K562 (cell line): ENCODE data around the gene ZNF641. TPM values are rescaled to one million over a fixed set of nuclear protein-coding genes. Genes with fewer than 3 reads are reported as not detected.

Source experiments
- CCNT2 ChIP-seq: IDR thresholded peaks from 2 replicates; pipeline ENCODE4 v1.6.1; 2011; ENCODE audit warnings: borderline replicate concordance, low read depth, mild to moderate bottlenecking, moderate library complexity, mixed read lengths, low read length; ENCODE audit not compliant: insufficient read length; ENCODE audit errors: extremely low read depth
- CXXC5 ChIP-seq: fragments of 250-450 bp; sonication (Bioruptor Pico); IDR thresholded peaks from 2 replicates; pipeline ENCODE4 v1.8.0; 2022; ENCODE audit warnings: inconsistent platforms, mild to moderate bottlenecking, moderate library complexity
- ELF1 ChIP-seq: fragments of 200-800 bp; sonication (Bioruptor generic); IDR thresholded peaks from 2 replicates; pipeline ENCODE4 v1.6.1; 2016; ENCODE audit warnings: missing genetic modification characterization, missing compliant biosample characterization
- ETV1 ChIP-seq: fragments of 450-650 bp; conservative IDR thresholded peaks from 2 replicates; pipeline ENCODE4 v1.6.1; 2016; ENCODE audit warnings: missing genetic modification characterization, control low read depth, low read depth, missing compliant biosample characterization
- GABPB1 ChIP-seq: sonication (generic); formaldehyde crosslinking; IDR thresholded peaks from 2 replicates; pipeline ENCODE4 v1.8.0; 2022; ENCODE audit warnings: mild to moderate bottlenecking, missing genetic modification reagents
- KAT7 ChIP-seq: sonication (generic); formaldehyde crosslinking; IDR thresholded peaks from 2 replicates; pipeline ENCODE4 v1.8.0; 2022; ENCODE audit warnings: missing genetic modification reagents, mild to moderate bottlenecking, borderline replicate concordance
- KLF6 ChIP-seq: fragments of 250-450 bp; sonication (Bioruptor Pico); IDR thresholded peaks from 2 replicates; pipeline ENCODE4 v1.4.0; 2020; ENCODE audit warnings: mild to moderate bottlenecking, moderate library complexity, borderline replicate concordance
- PCBP1 ChIP-seq: fragments of 200-400 bp; formaldehyde crosslinking; IDR thresholded peaks from 2 replicates; pipeline ENCODE4 v1.6.1; 2018; ENCODE audit warnings: mild to moderate bottlenecking, low read depth, low read length; ENCODE audit not compliant: poor library complexity, severe bottlenecking
- POLR2H ChIP-seq: IDR thresholded peaks from 2 replicates; pipeline ENCODE4 v1.6.1; 2016; ENCODE audit warnings: missing genetic modification characterization, low read depth, mild to moderate bottlenecking, control low read depth, missing compliant biosample characterization, moderate library complexity
- RB1 ChIP-seq: fragments of 450-650 bp; IDR thresholded peaks from 2 replicates; pipeline ENCODE4 v1.6.1; 2017; ENCODE audit warnings: low read depth, mild to moderate bottlenecking
- SIN3A ChIP-seq, 2 experiments: fragments of 150-350 bp in 1 of 2; IDR thresholded peaks; 2 replicates each; pipeline ENCODE4 v1.6.1; 2011 to 2016; ENCODE audit warnings: borderline replicate concordance in 2 of 2, low read depth in 2 of 2, low read length in 2 of 2, mild to moderate bottlenecking in 2 of 2, moderate library complexity in 2 of 2; ENCODE audit not compliant: control insufficient read depth in 1 of 2
- SPI1 ChIP-seq: IDR thresholded peaks from 2 replicates; pipeline ENCODE4 v1.6.1; 2011; ENCODE audit warnings: low read depth, low read length, control low read depth, borderline replicate concordance
- TCF3 ChIP-seq: sonication (generic); formaldehyde crosslinking; IDR thresholded peaks from 2 replicates; pipeline ENCODE4 v1.4.0; 2020; ENCODE audit warnings: mild to moderate bottlenecking, missing genetic modification reagents
- ZNF165 ChIP-seq: fragments of 250-450 bp; sonication (Bioruptor Pico); IDR thresholded peaks from 2 replicates; pipeline ENCODE4 v1.4.0; 2020; ENCODE audit warnings: borderline replicate concordance
- ZNF639 ChIP-seq, 2 experiments: fragments of 200-800 bp in 1 of 2; sonication (Bioruptor generic) in 1 of 2; sonication (generic) in 1 of 2; formaldehyde crosslinking in 1 of 2; IDR thresholded peaks in 1 of 2; conservative IDR thresholded peaks in 1 of 2; 2 replicates each; pipeline versions ENCODE4 v1.5.0 to v1.6.1; 2016 to 2020; ENCODE audit warnings: missing compliant biosample characterization in 1 of 2, missing genetic modification characterization in 1 of 2, missing genetic modification reagents in 1 of 2
- polyA plus RNA-seq, 8 experiments: library from polyadenylated mRNA; depleted of rRNA in 4 of 8; stranded (reverse) in 5 of 8; unstranded in 3 of 8; fragments of >200 nt; fragmentation: Nextera tagmentation in 2 of 8; fragmentation: Illumina TruSeq in 1 of 8; extraction: Ambion mirVana in 2 of 8; extraction: Trizol in 1 of 8; gene quantifications; 2 replicates each; pipeline versions ENCODE4 v1.2.1 to v1.2.3, GENCODE V29; 2011 to 2014; ENCODE audit warnings: inconsistent platforms in 1 of 8, missing spikeins in 1 of 8
- total RNA-seq, 7 experiments: library from RNA; depleted of rRNA in 6 of 7; stranded (reverse); fragments of >200 nt in 6 of 7; fragmentation: Illumina TruSeq in 2 of 7; extraction: Trizol in 2 of 7; gene quantifications; 2 replicates each; pipeline versions ENCODE4 v1.2.1 to v1.2.3, GENCODE V29; 2011 to 2021; ENCODE audit warnings: low replicate concordance in 1 of 7
- TF ChIP-seq, protein P1 (sequence below): fragments of 200-800 bp; sonication (Bioruptor generic); IDR thresholded peaks from 2 replicates; pipeline ENCODE4 v1.6.1; 2017; ENCODE audit warnings: missing genetic modification characterization, missing compliant biosample characterization
- TF ChIP-seq, protein P2 (sequence below): fragments of 450-650 bp; IDR thresholded peaks from 2 replicates; pipeline ENCODE4 v1.6.1; 2017; ENCODE audit warnings: antibody characterized with exemption
- TF ChIP-seq, protein P3 (sequence below): fragments of 250-450 bp; sonication (Bioruptor Pico); IDR thresholded peaks from 2 replicates; pipeline ENCODE4 v1.4.0; 2020; ENCODE audit warnings: mild to moderate bottlenecking

The ZNF641 gene
- total and polyA plus RNA-seq, 9 of the 15 experiments (the other 6 are each of a cell fraction or from before 2014, with no cell fraction given): 2.5 to 15.6 (median 9.2) TPM

DNA sequence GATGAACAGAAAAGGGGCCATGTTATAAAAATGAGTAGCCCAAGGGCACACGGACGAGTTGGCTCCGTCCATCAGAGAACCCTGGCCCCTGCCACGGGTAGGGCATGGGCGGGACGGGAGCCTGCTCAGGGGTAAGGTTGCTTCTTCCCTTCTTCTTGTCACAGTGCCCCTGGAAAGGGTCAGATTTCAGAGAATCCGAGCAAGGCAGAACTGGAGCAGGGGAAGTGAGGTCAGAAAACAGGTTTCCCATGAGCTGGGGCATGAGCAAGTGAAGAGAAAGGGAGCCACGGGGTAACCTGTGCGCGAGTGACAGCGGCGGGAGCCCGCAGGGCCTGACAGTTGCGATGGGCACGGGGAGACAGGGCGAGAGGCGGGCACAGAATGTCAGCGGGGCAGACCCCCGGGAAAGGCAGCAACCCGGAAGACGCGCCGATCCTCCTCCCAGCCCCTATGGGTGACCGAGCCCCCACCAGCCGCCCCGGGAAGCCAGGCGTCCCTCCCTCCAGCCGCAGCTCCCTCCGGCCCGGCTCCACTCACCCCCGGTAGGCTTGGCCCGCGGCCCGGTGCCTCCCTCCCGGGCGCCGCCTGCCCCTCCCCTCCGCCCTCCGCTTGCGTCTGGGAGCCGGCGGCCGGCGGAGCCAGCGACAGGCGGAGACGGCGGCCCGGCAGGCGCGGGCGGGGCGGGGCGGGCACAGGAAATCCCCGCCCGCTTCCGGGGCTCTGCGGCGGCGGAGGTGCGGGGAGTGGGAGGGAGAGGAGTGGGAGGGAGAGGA is at the start of gene ZNF641 (continued):
- TF ChIP-seq KLF6 (CRISPR knock-in tag) (no peak), CCNT2 (peak; percentile 60), ELF1 (tag) (peak; percentile 70), CXXC5 (CRISPR knock-in tag) (peak; percentile 71), GABPB1 (CRISPR knock-in tag) (peak; percentile 40; the same call in 1 of the 2 replicates), ZNF165 (CRISPR knock-in tag) (no peak), PCBP1 (no peak), SPI1 (peak; percentile 46; the same call in 1 of the 2 replicates), RB1 (peak; percentile 40), POLR2H (tag) (no peak; the same call in 1 of the 2 replicates), ETV1 (tag) (no peak), KAT7 (CRISPR knock-in tag) (0 out of 2 replicates have a peak, but pooled peaks have one; percentile 48), SIN3A (IDR thresholded peaks at IDR 0.05; ENCODE audit: borderline replicate concordance in 2 of 2, control insufficient read depth in 1 of 2, low read depth in 2 of 2, low read length in 2 of 2) (0 out of 4 replicates have a peak, but pooled peaks of 1 of the 2 experiments have one; percentile 17), ZNF639 (CRISPR knock-in tag; conservative IDR thresholded peaks at IDR 0.05 in 1 of 2, IDR thresholded peaks at IDR 0.05 in 1 of 2) (peak in 1 of 2 experiments; percentile 98; a peak in 2 of 4 replicates), TCF3 (CRISPR knock-in tag) (no peak)
- TF ChIP-seq, protein P1, sequence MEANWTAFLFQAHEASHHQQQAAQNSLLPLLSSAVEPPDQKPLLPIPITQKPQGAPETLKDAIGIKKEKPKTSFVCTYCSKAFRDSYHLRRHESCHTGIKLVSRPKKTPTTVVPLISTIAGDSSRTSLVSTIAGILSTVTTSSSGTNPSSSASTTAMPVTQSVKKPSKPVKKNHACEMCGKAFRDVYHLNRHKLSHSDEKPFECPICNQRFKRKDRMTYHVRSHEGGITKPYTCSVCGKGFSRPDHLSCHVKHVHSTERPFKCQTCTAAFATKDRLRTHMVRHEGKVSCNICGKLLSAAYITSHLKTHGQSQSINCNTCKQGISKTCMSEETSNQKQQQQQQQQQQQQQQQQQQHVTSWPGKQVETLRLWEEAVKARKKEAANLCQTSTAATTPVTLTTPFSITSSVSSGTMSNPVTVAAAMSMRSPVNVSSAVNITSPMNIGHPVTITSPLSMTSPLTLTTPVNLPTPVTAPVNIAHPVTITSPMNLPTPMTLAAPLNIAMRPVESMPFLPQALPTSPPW (CRISPR knock-in tag): peak; percentile 98
- TF ChIP-seq, protein P2, sequence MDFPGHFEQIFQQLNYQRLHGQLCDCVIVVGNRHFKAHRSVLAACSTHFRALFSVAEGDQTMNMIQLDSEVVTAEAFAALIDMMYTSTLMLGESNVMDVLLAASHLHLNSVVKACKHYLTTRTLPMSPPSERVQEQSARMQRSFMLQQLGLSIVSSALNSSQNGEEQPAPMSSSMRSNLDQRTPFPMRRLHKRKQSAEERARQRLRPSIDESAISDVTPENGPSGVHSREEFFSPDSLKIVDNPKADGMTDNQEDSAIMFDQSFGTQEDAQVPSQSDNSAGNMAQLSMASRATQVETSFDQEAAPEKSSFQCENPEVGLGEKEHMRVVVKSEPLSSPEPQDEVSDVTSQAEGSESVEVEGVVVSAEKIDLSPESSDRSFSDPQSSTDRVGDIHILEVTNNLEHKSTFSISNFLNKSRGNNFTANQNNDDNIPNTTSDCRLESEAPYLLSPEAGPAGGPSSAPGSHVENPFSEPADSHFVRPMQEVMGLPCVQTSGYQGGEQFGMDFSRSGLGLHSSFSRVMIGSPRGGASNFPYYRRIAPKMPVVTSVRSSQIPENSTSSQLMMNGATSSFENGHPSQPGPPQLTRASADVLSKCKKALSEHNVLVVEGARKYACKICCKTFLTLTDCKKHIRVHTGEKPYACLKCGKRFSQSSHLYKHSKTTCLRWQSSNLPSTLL: no peak
- TF ChIP-seq, protein P3, sequence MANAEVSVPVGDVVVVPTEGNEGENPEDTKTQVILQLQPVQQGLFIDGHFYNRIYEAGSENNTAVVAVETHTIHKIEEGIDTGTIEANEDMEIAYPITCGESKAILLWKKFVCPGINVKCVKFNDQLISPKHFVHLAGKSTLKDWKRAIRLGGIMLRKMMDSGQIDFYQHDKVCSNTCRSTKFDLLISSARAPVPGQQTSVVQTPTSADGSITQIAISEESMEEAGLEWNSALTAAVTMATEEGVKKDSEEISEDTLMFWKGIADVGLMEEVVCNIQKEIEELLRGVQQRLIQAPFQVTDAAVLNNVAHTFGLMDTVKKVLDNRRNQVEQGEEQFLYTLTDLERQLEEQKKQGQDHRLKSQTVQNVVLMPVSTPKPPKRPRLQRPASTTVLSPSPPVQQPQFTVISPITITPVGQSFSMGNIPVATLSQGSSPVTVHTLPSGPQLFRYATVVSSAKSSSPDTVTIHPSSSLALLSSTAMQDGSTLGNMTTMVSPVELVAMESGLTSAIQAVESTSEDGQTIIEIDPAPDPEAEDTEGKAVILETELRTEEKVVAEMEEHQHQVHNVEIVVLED (CRISPR knock-in tag): peak; percentile 77
